Measurements from ENCODE around the gene RBCK1. TPM values are rescaled to one million over a fixed set of nuclear protein-coding genes. Genes with fewer than 3 reads are reported as not detected.

The RBCK1 gene
- total and polyA plus RNA-seq, 9 of the 15 experiments (the other 6 are each of a cell fraction or from before 2014, with no cell fraction given) = 5.9 to 59.3 (median 26.5) TPM

- TF ChIP-seq MGA (IDR thresholded peaks at IDR 0.05) (no peak), GATA2 (CRISPR knock-in tag; IDR thresholded peaks at IDR 0.05) (no peak), PCBP1 (IDR thresholded peaks at IDR 0.05; ENCODE audit: low read depth, low read length, poor library complexity, severe bottlenecking) (peak; percentile 71), MAFF (IDR thresholded peaks at IDR 0.05; ENCODE audit: low read length) (no peak), CREB3L1 (IDR thresholded peaks at IDR 0.05; ENCODE audit: borderline replicate concordance, low read depth) (no peak), L3MBTL2 (IDR thresholded peaks at IDR 0.05) (no peak), RREB1 (CRISPR knock-in tag; IDR thresholded peaks at IDR 0.05) (no peak), ZSCAN32 (CRISPR knock-in tag; IDR thresholded peaks at IDR 0.05) (0 out of 2 replicates have a peak, but pooled peaks have one; percentile 34)
Measured at GRCh38 chr20:381581-382290, 26.4 kb upstream of the RBCK1 start (continued).
